ENCODE data around the gene TMEM131.

TMEM131 gene

DNA sequence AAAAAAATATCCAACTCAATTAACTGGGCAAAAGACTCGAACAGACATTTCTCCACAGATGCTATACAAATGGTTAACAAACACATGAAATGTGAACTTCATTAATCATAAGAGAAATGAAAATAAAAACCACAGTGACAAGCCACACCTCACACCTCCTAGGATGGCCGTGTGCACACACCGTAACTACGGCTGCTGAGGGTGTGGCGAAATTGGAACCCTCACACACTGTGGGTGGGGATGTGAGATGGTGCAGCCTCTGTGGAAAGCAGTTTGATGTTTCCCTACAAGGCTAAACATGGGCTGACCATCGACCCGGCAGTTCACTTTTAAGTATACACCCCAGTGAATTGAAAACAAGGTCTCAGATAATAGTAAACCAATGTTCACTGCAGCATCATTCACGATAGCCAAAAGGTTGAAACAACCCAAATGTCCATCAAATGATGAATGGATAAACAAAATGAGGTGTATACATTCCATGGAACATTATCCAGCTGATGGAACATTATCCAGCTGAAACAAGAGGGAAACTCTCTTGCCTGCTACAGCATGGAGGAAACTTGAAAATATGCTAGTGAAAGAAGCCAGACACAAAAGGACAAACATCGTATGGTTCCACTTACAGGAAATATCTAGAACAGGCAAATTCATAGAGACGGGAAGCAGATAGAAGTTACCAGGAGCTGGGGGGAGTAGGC is 250.1 kb downstream of the TMEM131 start:
- in situ Hi-C loops (cut with MboI; ENCODE audit: low sequenced_read_pairs), result no loop called here

DNA sequence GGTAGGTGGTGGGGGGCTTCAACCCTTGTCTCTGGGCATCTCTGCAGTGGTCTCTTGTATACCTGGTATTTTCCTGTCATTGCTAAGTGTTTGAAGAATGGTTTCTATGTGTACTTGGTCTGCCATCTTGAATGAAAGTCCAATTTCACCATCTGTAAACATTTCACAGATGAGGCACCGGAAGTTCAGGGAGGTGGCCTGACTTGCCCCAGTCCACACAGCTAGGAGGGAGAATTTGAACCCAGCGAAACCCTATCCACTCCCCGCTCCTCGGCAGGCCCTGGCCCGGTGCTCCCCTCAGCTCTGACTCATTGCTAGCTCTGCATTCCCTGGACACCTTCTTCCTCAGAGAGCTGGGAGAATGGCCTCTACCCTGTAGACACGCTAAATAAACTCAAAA is 251.8 kb downstream of the TMEM131 start:
- in situ Hi-C loops (cut with MboI; ENCODE audit: low sequenced_read_pairs), result no loop called here

DNA sequence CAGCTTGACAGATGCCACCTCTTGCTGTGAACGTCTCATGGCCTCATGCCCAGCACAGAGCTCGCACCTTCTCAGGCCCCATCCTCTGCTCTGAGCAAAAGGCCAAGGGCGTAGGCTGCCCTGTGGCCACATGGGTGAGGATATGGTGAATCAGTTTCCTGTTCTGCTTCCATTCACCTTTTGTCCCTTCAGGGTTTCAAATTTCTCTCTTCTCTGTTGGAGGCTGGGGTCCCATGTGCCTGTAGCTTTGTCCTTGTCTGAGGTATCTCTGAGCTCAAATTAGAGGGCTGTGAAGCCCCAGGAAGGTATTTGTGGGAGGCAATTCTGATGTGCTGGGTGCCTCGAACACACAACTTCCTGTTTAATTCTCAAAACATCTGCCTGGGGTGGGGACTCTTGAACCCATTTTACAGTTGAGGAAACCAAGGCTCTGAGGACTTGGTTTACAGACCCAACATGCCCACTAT is 253.3 kb downstream of the TMEM131 start:
- in situ Hi-C loops (cut with MboI; ENCODE audit: low sequenced_read_pairs), result no loop called here

DNA sequence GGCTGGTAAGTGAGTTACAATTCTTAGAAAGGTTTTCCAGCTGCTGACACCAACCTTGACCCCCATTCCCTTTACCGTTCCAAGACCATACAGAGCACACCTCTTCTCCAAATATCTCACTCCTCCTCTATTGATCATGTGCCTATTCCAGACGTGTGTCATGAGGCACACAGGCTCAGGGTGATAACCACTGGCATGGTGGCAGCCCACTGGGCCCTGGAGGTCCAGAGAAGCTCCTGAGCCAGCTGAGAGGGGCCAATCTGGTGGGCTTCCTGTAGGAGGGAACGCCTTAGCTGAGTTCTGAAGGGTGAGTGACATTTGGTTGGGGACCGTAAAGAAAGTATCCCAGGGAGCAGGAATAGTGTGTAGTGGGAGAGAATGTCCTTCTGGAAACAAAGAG is 254.1 kb downstream of the TMEM131 start:
- in situ Hi-C loops (cut with MboI; ENCODE audit: low sequenced_read_pairs), result no loop called here

DNA sequence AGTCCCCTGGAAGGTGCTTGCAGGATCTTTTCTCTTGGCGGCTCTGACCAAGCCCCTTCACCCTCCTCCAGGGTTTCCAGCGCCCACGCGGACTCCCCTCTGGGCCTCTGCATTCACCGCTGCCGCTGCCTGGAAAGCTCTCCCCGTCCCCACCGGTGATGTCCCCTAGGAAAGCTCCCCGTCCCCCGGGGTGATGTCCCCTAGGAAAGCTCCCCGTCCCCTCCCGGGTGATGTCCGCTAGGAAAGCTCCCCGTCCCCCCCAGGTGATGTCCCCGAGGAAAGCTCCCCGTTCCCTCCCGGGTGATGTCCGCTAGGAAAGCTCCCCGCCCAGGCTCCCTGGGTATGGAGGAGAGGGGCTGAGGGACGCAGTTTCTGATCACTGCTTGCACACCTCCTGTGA is 254.5 kb downstream of the TMEM131 start:
- in situ Hi-C loops (cut with MboI; ENCODE audit: low sequenced_read_pairs), result no loop called here

DNA sequence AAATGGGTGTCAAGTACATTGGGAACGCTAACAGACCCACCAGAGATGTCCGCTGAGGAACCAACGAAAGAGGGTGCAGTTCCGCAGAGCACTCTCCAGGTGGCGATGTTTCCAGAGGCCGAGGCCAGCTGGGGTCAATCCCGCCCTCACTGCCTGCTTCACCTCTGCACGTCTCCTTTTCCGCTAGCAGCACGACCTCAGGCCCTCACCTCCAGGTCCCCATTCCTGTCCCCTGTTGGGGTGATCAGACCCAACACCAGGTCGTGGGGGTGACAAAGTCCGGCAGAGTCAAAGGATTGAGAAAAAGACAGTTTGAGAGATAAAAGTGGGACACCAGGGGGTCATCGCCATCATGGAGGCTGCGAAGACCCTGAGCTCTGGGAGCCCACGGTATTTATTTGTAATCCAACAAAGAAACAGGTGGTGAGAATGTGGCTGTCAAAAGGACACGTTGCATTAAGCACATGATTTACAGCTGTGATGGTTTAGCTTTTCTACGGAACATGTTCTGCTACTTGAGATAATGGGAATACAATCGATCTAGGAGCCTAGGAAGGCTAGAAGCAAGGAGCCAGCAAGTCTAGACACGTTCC is 255.1 kb downstream of the TMEM131 start:
- in situ Hi-C loops (cut with MboI; ENCODE audit: low sequenced_read_pairs), result no loop called here

DNA sequence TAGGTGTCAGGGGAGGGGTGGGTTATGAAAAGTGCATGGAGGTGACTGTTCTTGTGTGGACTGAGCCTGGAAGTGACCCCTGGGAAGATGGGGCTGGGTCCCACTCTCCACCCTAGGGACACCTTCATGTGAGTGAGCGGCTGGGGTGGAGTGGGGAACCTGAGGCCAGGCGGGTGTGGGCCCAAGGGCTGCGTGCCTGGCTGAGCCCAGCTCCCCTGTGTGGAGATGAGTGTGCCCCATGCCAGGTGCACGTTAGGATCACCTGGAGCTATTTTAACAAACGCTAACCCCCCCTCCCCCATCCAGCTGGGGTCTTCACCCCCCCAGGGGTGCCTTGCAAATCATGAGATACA is 255.9 kb downstream of the TMEM131 start:
- in situ Hi-C loops (cut with MboI; ENCODE audit: low sequenced_read_pairs), result no loop called here

DNA sequence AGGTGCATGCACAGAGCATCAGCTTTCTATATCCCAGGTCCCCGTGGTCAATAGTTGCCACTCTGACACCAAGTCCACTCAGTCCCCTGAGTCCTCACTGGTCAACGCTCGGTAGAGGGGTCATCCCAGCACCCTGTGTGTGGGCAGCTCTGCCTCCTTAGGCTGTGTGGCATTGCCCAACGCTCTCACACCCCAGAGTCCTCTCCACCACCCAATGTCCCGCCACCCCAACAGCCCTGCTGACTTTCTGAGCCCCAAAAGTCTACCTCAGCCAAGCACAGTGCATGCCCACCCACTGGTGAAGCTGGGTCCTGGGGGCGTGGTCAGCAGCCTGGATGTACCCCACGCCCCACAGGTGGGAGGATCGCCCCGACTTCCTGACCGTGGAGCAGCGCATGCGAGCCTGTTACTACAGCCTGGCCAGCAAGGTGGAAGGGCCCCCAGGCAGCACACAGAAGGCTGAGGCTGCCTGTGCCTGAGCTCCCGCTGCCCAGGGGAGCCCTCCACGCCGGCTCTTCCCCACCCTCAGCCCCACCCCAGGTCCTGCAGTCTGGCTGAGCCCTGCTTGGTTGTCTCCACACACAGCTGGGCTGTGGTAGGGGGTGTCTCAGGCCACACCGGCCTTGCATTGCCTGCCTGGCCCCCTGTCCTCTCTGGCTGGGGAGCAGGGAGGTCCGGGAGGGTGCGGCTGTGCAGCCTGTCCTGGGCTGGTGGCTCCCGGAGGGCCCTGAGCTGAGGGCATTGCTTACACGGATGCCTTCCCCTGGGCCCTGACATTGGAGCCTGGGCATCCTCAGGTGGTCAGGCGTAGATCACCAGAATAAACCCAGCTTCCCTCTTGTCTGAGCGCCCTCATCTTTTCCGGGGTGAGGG is 256.5 kb downstream of the TMEM131 start:
- in situ Hi-C loops (cut with MboI; ENCODE audit: low sequenced_read_pairs), result no loop called here

DNA sequence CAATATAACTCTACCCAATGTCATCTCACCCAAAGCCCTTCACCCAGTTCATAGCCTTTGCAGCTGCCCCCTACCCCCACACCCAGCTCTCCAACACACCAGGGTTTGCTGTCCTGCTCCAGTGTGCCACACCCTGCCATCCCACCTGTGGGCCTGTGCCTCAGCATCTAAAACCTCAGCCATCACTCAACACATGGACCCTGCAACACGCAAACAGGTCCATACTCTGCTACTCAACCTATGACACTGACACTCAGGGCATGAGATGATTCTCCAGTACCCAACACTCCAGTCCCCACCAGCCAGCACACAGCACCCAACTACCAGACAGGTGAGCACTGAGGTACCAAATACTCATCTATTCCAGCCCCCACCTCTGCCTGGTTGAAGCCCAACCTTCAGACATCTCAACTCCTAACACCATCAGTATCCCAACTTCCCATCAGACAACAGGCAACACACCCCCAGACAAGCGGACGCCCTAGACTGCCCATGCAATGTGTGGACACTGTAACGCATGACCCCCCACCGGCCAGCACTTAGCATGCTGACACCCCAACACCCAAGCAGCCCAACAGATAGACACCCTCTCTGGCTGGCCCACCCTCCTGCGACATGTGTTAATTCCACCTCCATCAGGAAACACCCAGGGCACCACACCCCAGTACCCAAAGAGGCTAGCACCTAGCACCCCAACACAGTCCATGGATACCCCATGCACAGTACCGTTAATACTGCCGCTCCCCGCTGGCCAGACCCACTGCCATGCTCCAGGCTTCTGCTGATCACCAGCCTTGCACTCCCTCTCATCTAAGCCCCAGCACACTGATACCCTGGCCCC is 257.3 kb downstream of the TMEM131 start:
- in situ Hi-C loops (cut with MboI; ENCODE audit: low sequenced_read_pairs), result no loop called here

DNA sequence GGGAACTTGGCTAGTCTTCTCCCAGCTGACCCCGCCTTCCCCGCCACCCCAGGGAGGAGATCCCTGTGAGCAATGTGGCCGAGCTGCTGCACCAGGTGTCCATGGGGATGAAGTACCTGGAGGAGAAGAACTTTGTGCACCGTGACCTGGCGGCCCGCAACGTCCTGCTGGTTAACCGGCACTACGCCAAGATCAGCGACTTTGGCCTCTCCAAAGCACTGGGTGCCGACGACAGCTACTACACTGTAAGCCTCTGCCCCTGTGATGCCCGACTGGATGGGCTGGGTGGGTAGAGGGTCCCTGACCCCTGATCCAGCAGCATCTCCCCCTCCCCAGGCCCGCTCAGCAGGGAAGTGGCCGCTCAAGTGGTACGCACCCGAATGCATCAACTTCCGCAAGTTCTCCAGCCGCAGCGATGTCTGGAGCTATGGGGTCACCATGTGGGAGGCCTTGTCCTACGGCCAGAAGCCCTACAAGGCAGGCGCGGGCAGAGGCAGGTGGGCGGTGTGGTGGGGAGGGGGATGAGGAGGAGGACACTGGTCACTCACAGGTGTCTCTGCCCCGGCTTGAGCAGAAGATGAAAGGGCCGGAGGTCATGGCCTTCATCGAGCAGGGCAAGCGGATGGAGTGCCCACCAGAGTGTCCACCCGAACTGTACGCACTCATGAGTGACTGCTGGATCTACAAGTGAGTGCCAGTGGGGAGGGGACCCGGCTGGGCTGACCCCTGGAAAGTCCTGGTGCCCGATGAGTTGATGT is 258.1 kb downstream of the TMEM131 start:
- in situ Hi-C loops (cut with MboI; ENCODE audit: low sequenced_read_pairs), result no loop called here

DNA sequence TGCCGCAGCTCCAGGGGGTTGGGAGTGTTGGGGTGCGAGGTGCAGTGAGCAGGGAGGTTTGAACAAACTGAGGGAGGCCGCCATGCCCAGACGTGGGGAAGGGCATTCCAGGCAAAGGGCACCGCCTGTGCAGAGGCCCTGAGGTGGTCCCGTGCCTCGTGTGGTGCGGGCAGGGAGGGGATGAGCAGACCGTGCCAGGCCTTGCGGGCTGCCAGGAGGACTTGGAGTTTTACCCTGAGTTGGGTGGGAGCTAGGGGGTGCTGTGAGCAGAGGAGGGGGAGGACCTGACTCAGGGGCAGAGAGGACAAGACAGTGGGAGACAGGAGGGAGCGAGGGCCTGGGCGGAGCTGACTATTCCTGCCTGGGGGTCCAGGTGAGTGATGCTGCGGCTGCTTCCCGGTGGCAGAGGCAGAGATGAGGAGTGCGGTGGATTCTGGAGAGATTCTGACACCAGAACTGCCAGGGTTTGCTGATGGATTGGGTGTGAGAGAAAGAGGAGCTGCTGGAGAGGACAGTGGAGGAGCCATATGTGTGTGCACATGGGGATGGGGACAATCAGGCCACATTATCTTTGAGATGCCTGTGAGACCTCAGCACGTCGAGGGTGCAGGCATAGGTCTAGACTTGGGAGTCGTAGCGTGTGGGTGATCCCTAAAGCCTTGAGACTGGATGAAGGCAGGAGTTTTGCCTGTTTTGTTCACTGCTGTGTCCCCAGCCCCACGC is 259.0 kb downstream of the TMEM131 start:
- in situ Hi-C loops (cut with MboI; ENCODE audit: low sequenced_read_pairs), result no loop called here

DNA sequence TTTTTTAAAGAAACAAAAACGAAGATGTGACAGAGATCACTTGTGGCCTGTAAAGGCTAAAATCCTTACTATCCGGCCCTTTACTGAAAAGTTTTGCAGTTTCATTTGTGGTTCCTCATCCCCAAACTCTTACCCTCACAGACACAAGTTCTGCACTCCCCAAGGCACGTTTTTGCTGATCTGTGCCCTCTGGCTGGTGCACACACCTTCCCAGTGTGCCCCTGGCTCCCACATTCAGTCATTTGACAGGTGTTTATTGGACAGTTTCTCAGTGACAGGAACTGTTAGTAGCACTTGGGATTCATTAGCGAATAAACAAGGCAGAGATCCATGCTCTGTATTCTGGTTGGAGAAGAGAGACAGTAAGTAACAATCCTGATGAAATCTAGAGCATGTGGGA is 259.6 kb downstream of the TMEM131 start:
- in situ Hi-C loops (cut with MboI; ENCODE audit: low sequenced_read_pairs), result no loop called here

DNA sequence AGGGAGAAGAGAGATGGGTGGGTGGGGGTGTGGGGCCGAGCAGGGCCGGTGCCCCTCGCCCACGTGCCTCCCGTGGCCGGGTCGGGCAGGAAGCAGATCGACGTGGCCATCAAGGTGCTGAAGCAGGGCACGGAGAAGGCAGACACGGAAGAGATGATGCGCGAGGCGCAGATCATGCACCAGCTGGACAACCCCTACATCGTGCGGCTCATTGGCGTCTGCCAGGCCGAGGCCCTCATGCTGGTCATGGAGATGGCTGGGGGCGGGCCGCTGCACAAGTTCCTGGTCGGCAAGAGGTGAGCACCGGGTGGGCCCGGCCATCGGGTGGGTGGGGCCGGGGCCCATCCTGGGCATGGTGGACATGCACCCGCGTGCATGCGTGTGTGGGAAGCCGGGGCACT is 260.6 kb downstream of the TMEM131 start:
- in situ Hi-C loops (cut with MboI; ENCODE audit: low sequenced_read_pairs), result no loop called here

DNA sequence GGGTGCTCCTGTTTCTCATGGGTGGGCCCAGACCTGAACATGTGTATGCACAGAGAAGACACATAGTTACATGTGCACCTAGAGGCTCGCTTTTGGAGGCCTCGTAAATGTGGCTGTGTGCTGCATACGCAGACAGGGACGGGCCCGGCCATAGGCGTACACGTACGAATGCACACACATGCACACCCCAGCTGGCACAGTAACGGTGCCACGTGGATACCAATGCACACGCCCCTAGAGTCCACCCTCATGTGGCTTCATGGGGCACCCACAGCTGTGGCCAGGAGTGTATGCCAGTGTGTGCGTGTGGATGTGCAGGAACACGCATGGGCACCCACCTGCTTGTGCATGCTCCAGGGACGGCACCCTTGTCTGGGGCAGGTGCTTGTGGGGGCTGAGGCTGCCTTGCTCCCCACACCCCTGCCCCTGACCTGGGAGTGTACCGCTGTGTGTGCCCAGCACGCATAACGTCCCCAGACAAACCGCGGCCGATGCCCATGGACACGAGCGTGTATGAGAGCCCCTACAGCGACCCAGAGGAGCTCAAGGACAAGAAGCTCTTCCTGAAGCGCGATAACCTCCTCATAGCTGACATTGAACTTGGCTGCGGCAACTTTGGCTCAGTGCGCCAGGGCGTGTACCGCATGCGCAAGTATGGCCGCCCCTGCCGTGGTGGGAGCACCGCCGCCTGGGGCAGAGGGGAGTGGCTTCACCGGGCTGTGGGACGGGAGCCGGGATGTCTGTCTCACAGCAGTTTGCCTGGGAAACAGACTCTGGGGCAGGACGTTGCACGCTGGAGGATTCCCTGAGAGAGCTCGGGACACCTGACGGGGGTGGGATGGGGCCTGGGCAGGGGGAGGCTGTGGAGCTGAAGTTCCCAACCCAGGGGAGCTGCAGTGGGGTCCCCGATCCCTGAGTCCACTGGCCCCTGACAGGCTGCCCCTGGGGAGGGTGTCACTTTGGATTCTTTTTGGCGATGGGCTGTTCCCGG is 261.4 kb downstream of the TMEM131 start:
- in situ Hi-C loops (cut with MboI; ENCODE audit: low sequenced_read_pairs), result no loop called here

DNA sequence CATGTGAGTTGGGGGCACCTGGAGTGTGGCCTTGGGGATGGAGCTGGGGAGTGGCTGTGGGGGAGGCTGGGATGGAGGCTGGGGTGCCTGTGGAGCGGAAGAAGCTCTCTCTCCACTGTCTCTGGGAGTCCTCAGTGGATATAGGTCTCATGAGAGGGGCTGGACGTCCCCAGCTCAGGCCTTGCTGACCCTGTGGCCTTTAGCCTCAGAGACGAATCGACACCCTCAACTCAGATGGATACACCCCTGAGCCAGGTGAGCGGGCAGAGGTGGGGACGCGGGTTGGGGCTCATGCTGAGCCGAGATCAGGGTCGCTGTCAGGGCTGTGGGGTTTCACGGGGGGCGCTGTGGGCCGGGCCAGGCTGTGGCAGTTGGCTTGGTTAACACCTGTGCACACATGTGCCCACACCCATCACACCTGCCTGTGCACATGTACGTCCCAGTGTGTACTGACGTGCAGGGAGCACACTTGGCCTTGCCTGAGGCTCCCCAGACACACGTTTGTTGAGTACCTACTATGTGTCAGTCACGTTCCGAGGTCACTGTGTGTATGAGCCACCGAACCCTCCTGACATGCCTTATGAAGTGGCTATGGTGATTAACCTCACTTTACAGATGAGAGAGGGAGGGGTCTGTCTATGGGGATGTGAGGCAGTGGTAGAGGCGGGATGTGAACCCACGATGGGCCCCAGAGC is 262.3 kb downstream of the TMEM131 start:
- in situ Hi-C loops (cut with MboI; ENCODE audit: low sequenced_read_pairs), result no loop called here

DNA sequence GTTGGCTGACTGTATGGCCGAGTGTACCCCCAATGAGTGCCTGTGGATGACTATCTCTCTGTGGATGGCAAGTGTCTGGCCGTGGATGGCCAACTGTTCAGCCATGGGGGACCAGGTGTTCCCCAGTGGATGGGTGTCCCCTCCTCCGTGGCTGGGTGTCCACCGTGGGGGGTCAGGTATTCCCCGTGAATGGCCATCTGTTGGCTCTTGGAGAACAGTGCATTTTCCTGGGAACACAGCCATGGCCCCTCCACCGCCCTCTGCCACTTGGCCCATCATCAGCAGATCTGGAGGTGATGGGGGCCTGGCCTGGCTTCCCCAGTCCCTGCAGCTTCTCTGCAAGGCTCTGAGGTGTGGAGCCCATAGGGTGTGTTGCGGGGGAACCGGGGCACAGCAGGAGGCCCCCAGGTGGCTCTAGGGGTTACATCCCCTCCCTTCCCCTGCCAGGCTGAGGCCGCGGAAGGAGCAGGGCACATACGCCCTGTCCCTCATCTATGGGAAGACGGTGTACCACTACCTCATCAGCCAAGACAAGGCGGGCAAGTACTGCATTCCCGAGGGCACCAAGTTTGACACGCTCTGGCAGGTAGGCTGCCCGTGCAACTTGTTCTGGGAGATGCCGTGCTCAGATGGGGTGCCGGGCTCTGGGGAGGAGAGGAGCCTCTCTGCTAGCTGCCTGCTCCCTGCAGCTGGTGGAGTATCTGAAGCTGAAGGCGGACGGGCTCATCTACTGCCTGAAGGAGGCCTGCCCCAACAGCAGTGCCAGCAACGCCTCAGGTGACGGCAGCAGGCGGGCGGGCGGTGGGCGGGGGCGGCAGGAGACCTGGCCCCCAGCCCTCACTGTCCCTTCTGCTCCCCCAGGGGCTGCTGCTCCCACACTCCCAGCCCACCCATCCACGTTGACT is 263.1 kb downstream of the TMEM131 start:
- in situ Hi-C loops (cut with MboI; ENCODE audit: low sequenced_read_pairs), result no loop called here

All from HL-60/S4 treated with retinoic acid at 250 ng/mL for 4 days and 3 days (cell line).